Pericardium fibroblast (primary cell): Measurements from ENCODE around the gene TREX2. TPM values are rescaled to one million over a fixed set of nuclear protein-coding genes. Genes with fewer than 3 reads are reported as not detected.

Experiments used
- total RNA-seq: library from RNA; depleted of rRNA; stranded (reverse); fragments of >200 nt; gene quantifications from 2 replicates; pipeline ENCODE4 v1.2.3, GENCODE V29; 2015

Gene TREX2, protein sequence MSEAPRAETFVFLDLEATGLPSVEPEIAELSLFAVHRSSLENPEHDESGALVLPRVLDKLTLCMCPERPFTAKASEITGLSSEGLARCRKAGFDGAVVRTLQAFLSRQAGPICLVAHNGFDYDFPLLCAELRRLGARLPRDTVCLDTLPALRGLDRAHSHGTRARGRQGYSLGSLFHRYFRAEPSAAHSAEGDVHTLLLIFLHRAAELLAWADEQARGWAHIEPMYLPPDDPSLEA
- 6.0 and 13.3 TPM in 2 replicates for total RNA-seq

DNA sequence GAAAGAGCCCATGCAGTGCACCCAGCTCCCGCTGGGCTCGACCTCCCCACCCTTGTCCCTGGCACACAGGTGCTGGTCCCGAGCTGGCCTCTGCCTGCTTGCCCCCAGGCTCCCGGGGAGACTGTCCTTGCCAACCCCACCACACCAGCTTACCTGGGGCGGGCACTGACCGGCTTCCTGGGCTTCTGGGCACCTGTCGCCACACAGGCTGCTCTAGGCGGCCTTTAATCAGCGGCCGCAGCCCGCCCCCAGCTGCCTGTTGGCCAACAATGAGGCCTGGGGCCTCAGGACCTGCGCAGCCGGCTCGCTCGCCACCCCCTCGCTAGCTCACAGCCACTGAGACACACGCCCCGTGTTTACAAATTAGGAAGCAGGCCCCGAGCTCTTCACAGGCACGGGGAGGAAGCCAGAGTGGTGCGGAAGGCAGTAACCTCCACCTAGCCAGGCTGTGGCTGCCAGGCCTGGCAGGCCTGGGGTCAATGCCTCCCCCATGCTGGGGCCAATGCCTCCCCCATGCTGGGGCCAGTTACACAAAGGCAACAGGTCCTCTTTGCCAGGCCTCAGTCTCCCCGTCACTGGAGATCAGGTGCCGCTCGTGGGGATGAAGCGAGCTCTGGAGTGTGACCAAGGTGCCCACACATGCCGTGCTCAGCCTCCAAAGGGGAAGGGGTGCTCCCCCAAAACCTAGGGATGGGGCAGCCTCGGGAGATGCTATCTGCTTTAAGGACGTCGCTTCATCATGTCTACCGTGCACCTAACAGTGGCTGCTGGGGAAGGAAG, at the start of gene TREX2:
Gene TREX2 (minus strand): TSS at position 201 of the 780 bp plus-strand sequence. CDS start 626 bp downstream, outside the sequence.

DNA sequence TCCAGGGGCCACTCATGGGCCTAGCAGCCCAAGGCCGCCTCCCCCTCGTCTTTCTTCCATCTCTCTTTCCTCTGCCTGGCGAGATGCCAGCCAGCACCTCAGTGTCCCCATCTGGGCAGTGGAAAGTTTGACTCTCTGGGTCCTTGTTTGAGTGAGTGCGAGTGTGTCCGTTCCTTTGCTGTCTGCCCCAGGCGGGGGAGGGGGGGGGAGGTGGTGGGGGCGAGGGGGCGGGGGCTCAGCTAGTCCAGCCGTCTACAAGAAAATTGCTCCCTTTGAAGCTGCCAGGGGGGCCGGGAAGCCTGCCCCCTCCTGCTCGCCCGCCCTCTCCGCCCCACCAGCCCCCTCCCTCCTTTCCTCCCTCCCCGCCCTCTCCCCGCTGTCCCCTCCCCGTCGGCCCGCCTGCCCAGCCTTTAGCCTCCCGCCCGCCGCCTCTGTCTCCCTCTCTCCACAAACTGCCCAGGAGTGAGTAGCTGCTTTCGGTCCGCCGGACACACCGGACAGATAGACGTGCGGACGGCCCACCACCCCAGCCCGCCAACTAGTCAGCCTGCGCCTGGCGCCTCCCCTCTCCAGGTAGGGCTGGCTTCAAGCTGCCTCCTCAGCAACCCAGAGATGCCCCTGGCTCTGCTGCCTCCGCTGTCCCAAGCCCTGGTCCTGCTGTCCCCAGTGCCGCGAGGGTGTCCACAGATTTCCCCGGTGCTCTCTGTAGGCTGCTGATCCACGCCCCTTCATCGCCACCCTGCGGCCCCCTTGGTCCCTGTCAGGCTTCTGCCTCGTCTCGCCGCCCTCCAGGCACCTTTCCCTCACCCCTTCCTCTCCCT, 48.9 kb upstream of the TREX2 start, which contains the start of gene BGN:
Gene BGN (plus strand): TSS at position 440 of the 821 bp plus-strand sequence. CDS start 9,652 bp downstream, outside the sequence.

DNA sequence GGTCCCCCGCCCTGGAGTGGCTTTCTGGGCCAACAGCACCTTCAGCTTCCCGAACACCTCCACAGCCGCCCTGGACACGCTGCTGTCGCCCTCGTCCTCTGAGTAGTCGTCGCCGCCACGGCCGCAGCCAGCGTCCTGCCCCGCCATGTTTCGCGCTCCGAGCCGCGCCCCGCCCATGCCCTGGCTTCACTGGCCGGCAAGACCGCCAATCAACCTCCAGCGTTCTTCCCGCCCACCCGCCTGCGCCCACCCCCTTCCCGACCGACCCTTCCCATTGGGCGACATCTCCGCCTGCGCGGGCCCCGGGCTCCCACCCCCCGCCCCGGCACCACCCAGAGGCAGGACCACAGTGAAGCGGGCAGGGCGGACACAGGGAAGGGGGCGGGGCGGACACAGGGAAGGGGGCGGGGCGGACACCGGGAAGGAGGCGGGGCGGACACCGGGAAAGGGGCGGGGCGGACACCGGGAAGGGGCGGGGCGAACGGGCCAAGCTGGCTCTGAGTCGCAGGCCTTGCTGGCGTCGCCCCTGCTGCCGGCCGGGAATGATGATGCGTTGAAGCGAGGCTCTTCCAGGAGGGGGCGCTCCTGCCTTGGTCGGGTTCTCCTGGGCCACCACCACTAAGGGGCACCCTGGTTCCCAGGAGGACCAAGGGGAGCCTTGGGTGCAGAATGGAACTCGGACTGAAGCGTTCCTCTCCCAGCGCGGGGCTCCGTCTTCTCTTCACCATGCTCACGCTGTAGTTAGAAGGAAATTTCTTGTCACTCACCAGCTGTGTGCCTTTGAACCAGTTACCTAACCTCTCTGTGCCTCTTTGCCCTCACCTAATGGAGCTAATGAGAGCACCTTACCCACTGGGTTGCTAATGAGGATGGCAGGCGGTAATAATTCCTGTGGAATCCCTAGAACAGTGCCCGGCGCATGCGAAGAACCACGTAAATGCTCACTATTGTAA, 24.8 kb upstream of the TREX2 start, which contains the start of gene HAUS7:
Gene HAUS7 (minus strand): TSS at position 166 of the 953 bp plus-strand sequence. CDS start 19 bp downstream, at position 147.

DNA sequence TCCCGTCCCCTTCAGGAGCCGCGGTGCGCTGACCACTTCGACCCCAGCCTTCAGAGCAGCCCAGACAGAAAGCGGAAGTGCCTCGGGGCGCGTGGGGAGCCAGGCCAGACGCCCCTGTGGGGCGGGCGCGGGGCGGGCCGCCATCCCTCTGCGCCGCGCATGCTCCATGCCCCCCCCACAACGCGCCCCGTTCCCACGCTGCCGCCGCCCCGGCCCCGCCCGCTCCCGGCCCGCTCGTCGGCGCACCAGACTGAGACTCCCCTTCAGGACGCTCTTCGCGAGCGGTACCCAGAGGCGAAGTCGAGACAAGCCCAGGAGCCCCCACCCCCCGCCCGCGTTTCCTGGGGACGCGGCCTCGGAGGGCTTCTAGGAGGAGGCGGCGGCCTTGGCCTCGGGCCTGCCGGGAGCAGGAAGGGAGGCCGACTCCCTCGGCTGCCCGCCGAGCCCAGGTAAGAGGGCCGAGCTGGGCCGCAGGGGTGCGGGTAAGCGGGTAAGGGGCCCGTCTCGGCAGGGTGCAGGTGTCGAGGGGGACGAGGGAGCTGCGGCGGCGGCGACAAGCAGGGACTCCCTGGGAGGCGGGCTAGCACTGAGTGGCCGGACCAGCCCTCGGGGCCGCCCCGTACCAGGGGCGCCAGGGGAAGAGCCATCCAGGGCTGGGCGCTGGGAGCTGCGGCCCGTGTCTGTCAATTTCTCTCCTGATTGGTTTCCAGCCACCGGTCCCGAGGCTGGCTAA, 34.4 kb downstream of the TREX2 start, which contains the start of gene ZFP92:
Gene ZFP92 (plus strand): TSS at position 218 of the 733 bp plus-strand sequence. CDS start 6,851 bp downstream, outside the sequence.

DNA sequence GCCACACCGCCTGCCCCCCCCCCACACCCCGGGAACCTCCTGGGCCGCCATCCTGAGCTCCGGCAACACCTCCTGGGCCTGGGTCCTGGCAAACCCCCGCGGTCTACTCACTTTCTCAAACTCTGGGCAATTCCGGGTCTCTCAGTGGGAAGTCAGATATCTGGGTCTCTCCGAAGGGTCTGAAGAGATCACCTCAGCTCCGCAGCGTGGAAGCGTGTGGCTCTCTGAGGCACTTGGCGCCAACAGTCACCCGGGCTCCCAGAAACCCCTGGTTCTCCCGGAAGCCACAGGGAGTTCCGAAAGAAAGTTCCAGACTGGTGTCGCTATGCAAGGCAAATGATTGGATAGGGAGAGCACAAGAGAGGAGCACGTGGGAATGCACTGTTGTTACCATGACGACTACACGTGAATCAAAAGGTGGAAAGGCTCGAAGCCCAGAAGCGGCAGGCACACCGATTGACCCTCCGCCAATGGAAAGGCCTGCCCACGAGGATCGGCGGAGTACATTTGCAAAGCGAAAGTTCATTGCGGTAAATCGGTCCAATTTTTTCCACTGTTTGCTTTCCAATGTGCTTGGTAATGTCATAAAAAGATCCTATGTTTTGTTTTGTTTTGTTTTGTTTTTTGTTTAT, 44.6 kb downstream of the TREX2 start, which contains the start of gene PNMA6E:
Gene PNMA6E (minus strand): TSS at position 218 of the 632 bp plus-strand sequence. CDS start 2,501 bp downstream, outside the sequence.

Other genes starting within 250 kb of the TREX2 start
- gene PNMA6F, start 124.3 kb downstream of the TREX2 start, total RNA-seq: not detected in 2 replicates
- 10.3 and 10.6 TPM in 2 replicates for gene ZNF275, start 111.9 kb downstream of the TREX2 start, total RNA-seq
- gene PNMA6E, start 44.7 kb downstream of the TREX2 start, total RNA-seq: not detected in 2 replicates
- 0.09 and 0.58 TPM in 2 replicates for gene ZFP92, start 34.6 kb downstream of the TREX2 start, total RNA-seq
- gene HAUS7, start 24.5 kb upstream of the TREX2 start, total RNA-seq: 5.2 and 19.1 TPM in 2 replicates
- 135 and 164 TPM in 2 replicates for gene BGN, start 48.9 kb upstream of the TREX2 start, total RNA-seq
- gene ATP2B3, start 71.6 kb upstream of the TREX2 start, total RNA-seq: not detected in 2 replicates
- gene CCNQ, start 153.1 kb upstream of the TREX2 start, total RNA-seq: 16.0 and 33.4 TPM in 2 replicates
- gene DUSP9, start 201.1 kb upstream of the TREX2 start, total RNA-seq: 0.93 TPM in 1 of 2 replicates, not detected in the other
- gene PNCK, start 227.8 kb upstream of the TREX2 start, total RNA-seq: 0.09 and 0.35 TPM in 2 replicates
- 22.1 and 24.0 TPM in 2 replicates for gene SLC6A8, start 241.9 kb upstream of the TREX2 start, total RNA-seq